ENCODE results near the gene FASLG.

Gene FASLG

DNA sequence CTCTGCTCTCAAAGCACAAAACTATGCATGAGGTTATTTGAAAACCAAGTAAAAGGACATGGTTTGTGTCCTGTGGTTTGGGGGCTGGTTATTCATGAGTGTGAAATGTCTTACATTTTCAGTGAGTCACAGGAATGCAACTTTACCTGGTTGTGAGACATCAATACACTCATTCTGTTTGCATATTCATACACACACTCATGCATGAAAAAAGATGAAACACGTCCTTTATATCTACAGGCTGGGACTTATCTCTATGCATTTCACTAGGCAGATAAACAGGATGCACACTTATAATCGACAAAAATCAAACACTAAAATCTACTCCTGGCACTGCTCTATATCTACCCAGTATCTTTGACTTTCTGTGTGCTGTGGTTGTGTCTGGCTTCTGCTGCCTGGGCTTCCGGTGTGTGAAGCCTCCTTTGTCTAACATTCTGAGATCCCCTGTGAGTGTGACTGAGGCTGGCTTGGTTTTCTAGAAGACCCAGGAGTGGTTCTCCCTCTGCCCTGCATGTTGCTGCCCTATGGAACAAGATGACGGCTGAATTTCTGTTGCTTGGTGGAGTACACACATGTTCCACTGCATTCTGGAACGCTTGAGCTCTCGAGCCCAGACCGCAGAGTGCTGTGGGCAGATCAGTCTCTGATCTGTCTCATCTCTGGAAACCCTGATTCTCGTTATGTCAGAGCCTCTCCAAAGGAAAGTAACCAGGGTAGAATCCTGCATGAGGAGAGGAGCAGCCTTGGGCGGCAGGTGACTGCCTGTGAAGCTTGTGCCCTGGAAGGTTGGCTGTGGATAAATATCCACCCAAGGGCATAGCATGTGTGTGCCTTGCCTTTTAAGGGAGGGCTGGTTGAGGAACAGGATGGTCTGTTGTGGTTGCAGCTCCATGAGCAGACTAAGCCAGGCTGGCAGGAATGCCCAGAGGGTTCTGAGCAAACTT is 19.7 kb upstream of the FASLG start:
- H3K27ac ChIP-seq (ENCODE audit: low read depth, low read length): no peak overlapping the region
- DNase-seq: peak; percentile 70
- H3K36me3 ChIP-seq (ENCODE audit: control insufficient read depth, insufficient read depth, low read length): no peaks in the 10 kb centered on the region
- no peak overlapping the region for H2BK5ac ChIP-seq (ENCODE audit: low read length)
- H2BK120ac ChIP-seq (ENCODE audit: low read depth, low read length): no peak overlapping the region
- no peak overlapping the region for H2BK15ac ChIP-seq (replicated peaks; ENCODE audit: low read depth)
- H2AK5ac ChIP-seq (ENCODE audit: low read length): no peak overlapping the region
- no peak overlapping the region for H4K8ac ChIP-seq (ENCODE audit: low read depth, low read length)
- no peaks in the 10 kb centered on the region for H3K79me1 ChIP-seq (ENCODE audit: low read length)
- no peak overlapping the region for H3K56ac ChIP-seq (ENCODE audit: low read length)
- H3K18ac ChIP-seq (ENCODE audit: low read length): no peak overlapping the region
- H3K4me1 ChIP-seq (ENCODE audit: control insufficient read depth, low read depth, low read length): no peaks in the 10 kb centered on the region
- H3K4ac ChIP-seq (ENCODE audit: low read depth, low read length): no peak overlapping the region
- no peak overlapping the region for H3K4me2 ChIP-seq (ENCODE audit: low read length)
- WGBS (ENCODE audit: extremely low coverage, insufficient coverage, low lambda C conversion rate): no CpG with 5 or more reads among the region's 9 CpGs
- H3K4me3 ChIP-seq (ENCODE audit: low read length): no peak overlapping the region
- no peaks in the 10 kb centered on the region for H3K27me3 ChIP-seq (ENCODE audit: insufficient read depth, low read length, poor library complexity)
- H3K23ac ChIP-seq (ENCODE audit: low read length): no peak overlapping the region
- H4K5ac ChIP-seq (ENCODE audit: low read length): no peak overlapping the region
- no peak overlapping the region for H3K9ac ChIP-seq (ENCODE audit: low read length)
- H3K79me2 ChIP-seq (ENCODE audit: control insufficient read depth, insufficient read depth, low read length): no peaks in the 10 kb centered on the region

DNA sequence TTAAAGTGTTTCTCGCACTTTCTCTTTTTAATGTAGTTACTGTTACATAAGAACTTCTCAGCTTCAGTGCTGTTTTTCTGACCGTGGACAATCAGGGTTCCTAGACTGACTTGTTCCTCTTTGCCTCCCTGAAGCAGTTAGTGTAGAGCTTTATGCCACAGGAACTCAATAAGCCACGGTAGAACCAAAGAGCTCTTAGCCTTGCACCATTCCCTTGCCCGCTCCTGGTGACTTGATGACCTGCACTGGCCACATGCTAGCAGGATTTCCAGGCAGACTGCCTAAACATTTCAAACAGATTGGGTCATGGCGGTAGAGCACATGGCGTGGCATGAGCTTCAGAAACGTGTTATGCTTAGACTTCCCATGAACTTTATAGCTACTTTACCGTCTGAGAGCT is 18.8 kb upstream of the FASLG start:
- no peak for DNase-seq
- H2BK15ac ChIP-seq (replicated peaks; ENCODE audit: low read depth): no peak overlapping the region
- no peak overlapping the region for H3K4ac ChIP-seq (ENCODE audit: low read depth, low read length)
- no peaks in the 10 kb centered on the region for H3K27me3 ChIP-seq (ENCODE audit: insufficient read depth, low read length, poor library complexity)
- H3K79me1 ChIP-seq (ENCODE audit: low read length): no peaks in the 10 kb centered on the region
- H3K27ac ChIP-seq (ENCODE audit: low read depth, low read length): no peak overlapping the region
- H4K8ac ChIP-seq (ENCODE audit: low read depth, low read length): no peak overlapping the region
- no peak overlapping the region for H2BK120ac ChIP-seq (ENCODE audit: low read depth, low read length)
- H3K4me2 ChIP-seq (ENCODE audit: low read length): no peak overlapping the region
- H3K23ac ChIP-seq (ENCODE audit: low read length): no peak overlapping the region
- no peaks in the 10 kb centered on the region for H3K36me3 ChIP-seq (ENCODE audit: control insufficient read depth, insufficient read depth, low read length)
- H3K18ac ChIP-seq (ENCODE audit: low read length): no peak overlapping the region
- WGBS (ENCODE audit: extremely low coverage, insufficient coverage, low lambda C conversion rate): no CpG with 5 or more reads among the region's 8 CpGs
- H2AK5ac ChIP-seq (ENCODE audit: low read length): no peak overlapping the region
- H2BK5ac ChIP-seq (ENCODE audit: low read length): no peak overlapping the region
- no peaks in the 10 kb centered on the region for H3K79me2 ChIP-seq (ENCODE audit: control insufficient read depth, insufficient read depth, low read length)
- no peak overlapping the region for H4K5ac ChIP-seq (ENCODE audit: low read length)
- no peak overlapping the region for H3K4me3 ChIP-seq (ENCODE audit: low read length)
- H3K9ac ChIP-seq (ENCODE audit: low read length): no peak overlapping the region
- H3K56ac ChIP-seq (ENCODE audit: low read length): no peak overlapping the region
- H3K4me1 ChIP-seq (ENCODE audit: control insufficient read depth, low read depth, low read length): no peaks in the 10 kb centered on the region

DNA sequence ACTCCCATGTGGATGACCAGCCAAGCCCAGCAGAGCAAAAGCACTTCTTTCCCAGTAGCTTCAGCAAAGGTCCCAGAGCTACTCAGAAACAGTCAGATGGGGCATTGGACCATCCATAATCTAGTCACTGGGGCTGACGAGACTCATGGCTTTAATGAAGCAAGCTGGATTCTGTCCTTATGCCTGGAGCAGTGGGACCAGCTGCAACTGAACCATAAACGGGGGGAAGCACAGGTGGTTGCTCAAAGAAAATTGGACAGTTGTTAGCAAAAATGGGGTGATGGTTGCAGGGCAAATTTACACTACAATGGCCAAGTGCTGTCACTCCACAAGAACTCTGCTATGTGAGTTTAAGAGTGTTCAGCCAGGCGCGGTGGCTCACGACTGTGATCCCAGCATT is 17.4 kb upstream of the FASLG start:
- Histone ChIP-seq H3K4me1 (ENCODE audit: control insufficient read depth, low read depth, low read length) (no peaks in the 10 kb centered on the region), H4K5ac (ENCODE audit: low read length) (no peak overlapping the region), H3K79me1 (ENCODE audit: low read length) (no peaks in the 10 kb centered on the region), H3K56ac (ENCODE audit: low read length) (no peak overlapping the region), H3K36me3 (ENCODE audit: control insufficient read depth, insufficient read depth, low read length) (no peaks in the 10 kb centered on the region), H3K4me2 (ENCODE audit: low read length) (no peak overlapping the region), H3K4me3 (ENCODE audit: low read length) (no peak overlapping the region), H2BK5ac (ENCODE audit: low read length) (no peak overlapping the region), H4K8ac (ENCODE audit: low read depth, low read length) (no peak overlapping the region), H3K23ac (ENCODE audit: low read length) (no peak overlapping the region), H3K4ac (ENCODE audit: low read depth, low read length) (no peak overlapping the region), H3K27ac (ENCODE audit: low read depth, low read length) (no peak overlapping the region), H2BK15ac (replicated peaks; ENCODE audit: low read depth) (no peak overlapping the region), H2AK5ac (ENCODE audit: low read length) (no peak overlapping the region), H3K9ac (ENCODE audit: low read length) (no peak overlapping the region), H3K27me3 (ENCODE audit: insufficient read depth, low read length, poor library complexity) (no peaks in the 10 kb centered on the region), H3K18ac (ENCODE audit: low read length) (no peak overlapping the region), H3K79me2 (ENCODE audit: control insufficient read depth, insufficient read depth, low read length) (no peaks in the 10 kb centered on the region), H2BK120ac (ENCODE audit: low read depth, low read length) (no peak overlapping the region)
- WGBS (ENCODE audit: extremely low coverage, insufficient coverage, low lambda C conversion rate): no CpG with 5 or more reads among the region's 5 CpGs
- DNase-seq: no peak

DNA sequence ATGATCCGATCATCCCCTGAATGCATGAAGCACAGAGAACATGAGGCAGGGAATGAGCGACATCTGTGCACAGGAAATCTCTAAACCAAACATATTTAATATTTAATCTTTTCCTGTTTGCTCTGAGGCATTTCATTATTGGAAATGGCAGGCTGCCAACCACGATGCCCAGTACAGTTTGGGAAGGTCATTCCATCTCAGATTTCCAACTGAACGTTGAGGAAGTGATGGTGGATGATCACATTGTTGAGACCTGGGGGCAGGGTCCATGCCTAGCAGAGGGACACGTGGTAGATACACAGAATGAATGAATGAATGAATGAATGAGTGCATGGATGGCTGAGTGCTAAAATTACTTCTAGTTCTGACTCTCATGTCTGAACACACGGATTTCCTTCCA is 15.9 kb upstream of the FASLG start:
- Histone ChIP-seq H3K36me3 (ENCODE audit: control insufficient read depth, insufficient read depth, low read length) (no peaks in the 10 kb centered on the region), H3K79me1 (ENCODE audit: low read length) (no peaks in the 10 kb centered on the region), H3K4me1 (ENCODE audit: control insufficient read depth, low read depth, low read length) (no peaks in the 10 kb centered on the region), H3K4me2 (ENCODE audit: low read length) (no peak overlapping the region), H4K5ac (ENCODE audit: low read length) (no peak overlapping the region), H2BK120ac (ENCODE audit: low read depth, low read length) (no peak overlapping the region), H3K79me2 (ENCODE audit: control insufficient read depth, insufficient read depth, low read length) (no peaks in the 10 kb centered on the region), H3K18ac (ENCODE audit: low read length) (no peak overlapping the region), H4K8ac (ENCODE audit: low read depth, low read length) (no peak overlapping the region), H2BK15ac (replicated peaks; ENCODE audit: low read depth) (no peak overlapping the region), H3K4me3 (ENCODE audit: low read length) (no peak overlapping the region), H2BK5ac (ENCODE audit: low read length) (no peak overlapping the region), H3K56ac (ENCODE audit: low read length) (no peak overlapping the region), H3K27me3 (ENCODE audit: insufficient read depth, low read length, poor library complexity) (no peaks in the 10 kb centered on the region), H3K27ac (ENCODE audit: low read depth, low read length) (no peak overlapping the region), H2AK5ac (ENCODE audit: low read length) (no peak overlapping the region), H3K9ac (ENCODE audit: low read length) (no peak overlapping the region), H3K23ac (ENCODE audit: low read length) (no peak overlapping the region), H3K4ac (ENCODE audit: low read depth, low read length) (no peak overlapping the region)
- WGBS (ENCODE audit: extremely low coverage, insufficient coverage, low lambda C conversion rate): no CpG with 5 or more reads among the region's 6 CpGs
- no peak for DNase-seq

DNA sequence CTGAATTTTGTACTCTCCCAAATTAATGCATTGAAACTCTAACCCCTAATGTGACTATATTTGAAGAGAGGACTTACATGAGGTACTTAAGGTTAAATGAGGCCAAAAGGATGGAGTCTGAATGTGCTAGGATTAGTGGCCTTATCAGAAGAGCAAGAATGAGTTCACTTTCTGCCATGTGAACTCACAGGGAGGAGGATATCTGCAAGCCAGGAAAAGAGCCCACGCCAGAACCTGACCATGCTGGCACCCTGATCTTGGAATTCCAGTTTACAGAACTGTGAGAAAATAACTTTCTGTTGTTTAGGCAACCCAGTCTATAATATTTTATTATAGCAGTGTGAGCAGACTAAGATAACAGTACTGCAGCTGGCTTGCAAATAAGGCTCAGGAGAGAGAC is 12.2 kb upstream of the FASLG start:
- Histone ChIP-seq H3K27me3 (ENCODE audit: insufficient read depth, low read length, poor library complexity) (no peaks in the 10 kb centered on the region), H3K27ac (ENCODE audit: low read depth, low read length) (no peak overlapping the region), H3K4me1 (ENCODE audit: control insufficient read depth, low read depth, low read length) (no peaks in the 10 kb centered on the region), H3K18ac (ENCODE audit: low read length) (no peak overlapping the region), H3K9ac (ENCODE audit: low read length) (no peak overlapping the region), H2BK5ac (ENCODE audit: low read length) (no peak overlapping the region), H2BK15ac (replicated peaks; ENCODE audit: low read depth) (no peak overlapping the region), H3K23ac (ENCODE audit: low read length) (no peak overlapping the region), H3K4me2 (ENCODE audit: low read length) (no peak overlapping the region), H2AK5ac (ENCODE audit: low read length) (no peak overlapping the region), H3K4ac (ENCODE audit: low read depth, low read length) (no peak overlapping the region), H3K56ac (ENCODE audit: low read length) (no peak overlapping the region), H3K79me1 (ENCODE audit: low read length) (no peaks in the 10 kb centered on the region), H4K8ac (ENCODE audit: low read depth, low read length) (no peak overlapping the region), H2BK120ac (ENCODE audit: low read depth, low read length) (no peak overlapping the region), H3K4me3 (ENCODE audit: low read length) (no peak overlapping the region), H3K79me2 (ENCODE audit: control insufficient read depth, insufficient read depth, low read length) (no peaks in the 10 kb centered on the region), H3K36me3 (ENCODE audit: control insufficient read depth, insufficient read depth, low read length) (no peaks in the 10 kb centered on the region), H4K5ac (ENCODE audit: low read length) (no peak overlapping the region)
- no CpG with 5 or more reads among the region's 1 CpG for WGBS (ENCODE audit: extremely low coverage, insufficient coverage, low lambda C conversion rate)
- DNase-seq: no peak
